GM19035 (cell line): ENCODE measurements around the gene GPNMB.

Source experiments
- ATAC-seq: cut with Tn5 transposase; IDR thresholded peaks from one replicate; pipeline ENCODE4 v1.9.1; 2021; ENCODE audit not compliant: unreplicated experiment

GPNMB gene

DNA sequence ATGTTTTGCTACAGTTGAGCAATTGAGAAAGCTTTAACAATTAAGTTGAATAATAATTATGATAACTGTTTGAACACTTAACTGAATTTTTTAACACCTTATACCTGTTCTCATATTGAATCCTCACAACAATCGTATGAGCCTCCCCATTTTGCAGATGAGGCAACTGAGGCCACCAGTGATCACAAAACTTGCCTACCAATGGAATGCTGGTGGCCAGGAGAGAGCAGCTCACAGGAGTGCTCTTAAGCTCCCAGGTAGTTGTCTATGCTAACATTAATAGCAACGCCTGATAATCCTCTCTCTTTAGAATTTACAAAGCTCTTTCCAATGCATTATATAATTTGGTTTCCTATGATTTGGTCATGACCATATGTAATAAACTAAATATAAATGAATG lies 21.6 kb downstream of the GPNMB start:
- ATAC-seq, result no peak

DNA sequence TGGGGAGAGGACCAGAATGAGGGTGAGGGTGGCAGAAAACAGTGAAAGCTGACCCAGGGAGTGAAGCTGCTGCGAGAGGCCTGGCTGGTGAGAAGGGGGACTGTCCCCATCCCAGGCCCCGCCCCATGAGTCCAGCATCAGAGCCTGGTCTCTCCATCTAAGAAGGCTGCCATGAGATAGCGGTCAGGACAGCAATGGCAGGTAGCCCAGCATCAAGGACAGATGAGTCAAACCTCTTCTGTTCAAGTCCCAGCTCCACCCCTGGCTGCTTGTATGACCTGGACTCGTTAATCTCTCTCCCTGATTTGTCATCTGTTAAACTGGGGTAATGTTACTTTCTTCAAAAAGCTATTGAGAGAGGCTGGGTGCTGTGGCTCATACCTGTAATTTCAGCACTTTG lies 22.2 kb downstream of the GPNMB start:
- no peak for ATAC-seq

DNA sequence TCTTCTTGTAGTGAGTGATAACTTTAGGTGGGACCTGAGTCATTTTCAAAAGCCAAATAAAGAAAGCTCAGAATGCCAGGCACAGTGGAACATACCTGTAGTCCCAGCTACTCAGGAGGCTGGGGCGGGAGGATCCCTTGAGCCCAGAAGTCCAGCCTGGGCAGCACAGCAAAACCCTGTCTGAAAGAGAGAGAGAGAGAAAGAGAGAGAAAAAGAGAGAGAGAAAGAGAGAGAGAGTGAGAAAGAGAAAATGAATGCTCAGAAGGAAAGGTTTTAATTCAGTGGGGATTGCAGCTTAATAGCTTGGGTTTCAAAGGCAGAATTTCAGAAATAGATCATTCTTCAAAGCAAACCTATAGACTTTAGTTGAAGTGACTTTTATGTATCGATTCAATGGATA lies 25.7 kb downstream of the GPNMB start:
- ATAC-seq, result no peak

DNA sequence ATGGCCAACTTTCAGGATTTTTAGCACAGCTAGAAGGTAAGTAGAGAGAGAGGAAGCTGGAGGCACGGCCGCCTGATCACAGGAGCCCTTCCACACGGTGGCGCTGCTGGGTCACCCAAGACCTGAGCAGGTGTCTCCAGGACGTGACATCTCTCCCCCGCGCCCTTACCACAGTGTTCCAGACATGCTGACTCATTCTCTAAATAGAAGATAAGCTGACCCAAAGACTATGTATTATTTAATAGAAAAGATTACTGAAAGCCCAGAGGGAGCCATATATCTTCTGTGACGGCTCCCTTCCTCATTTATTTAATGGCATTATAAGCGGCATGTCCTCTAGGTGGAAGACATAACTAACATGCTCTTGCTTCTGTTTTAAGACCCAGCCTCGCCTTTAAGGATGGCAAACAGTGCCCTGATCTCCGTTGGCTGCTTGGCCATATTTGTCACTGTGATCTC lies 26.6 kb downstream of the GPNMB start:
- ATAC-seq, result peak; percentile 99

DNA sequence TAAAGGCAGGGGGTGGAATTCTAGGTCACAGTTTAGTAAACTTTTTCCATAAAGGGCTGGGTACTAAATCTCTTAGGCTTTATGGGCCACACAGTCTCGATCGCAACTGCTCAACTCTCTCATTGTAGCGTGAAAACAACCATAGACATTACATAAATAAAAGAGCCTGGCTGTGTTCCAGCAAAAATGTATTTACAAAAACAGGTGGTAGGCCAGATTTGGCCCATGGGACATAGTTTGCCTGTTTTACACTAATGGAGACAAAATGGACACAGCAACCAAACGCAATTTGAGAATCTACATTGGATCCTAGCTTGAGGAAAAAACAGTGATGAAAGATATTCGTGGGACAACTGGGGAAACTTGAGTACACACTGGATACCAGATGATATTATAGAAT lies 29.3 kb downstream of the GPNMB start:
- no peak for ATAC-seq

DNA sequence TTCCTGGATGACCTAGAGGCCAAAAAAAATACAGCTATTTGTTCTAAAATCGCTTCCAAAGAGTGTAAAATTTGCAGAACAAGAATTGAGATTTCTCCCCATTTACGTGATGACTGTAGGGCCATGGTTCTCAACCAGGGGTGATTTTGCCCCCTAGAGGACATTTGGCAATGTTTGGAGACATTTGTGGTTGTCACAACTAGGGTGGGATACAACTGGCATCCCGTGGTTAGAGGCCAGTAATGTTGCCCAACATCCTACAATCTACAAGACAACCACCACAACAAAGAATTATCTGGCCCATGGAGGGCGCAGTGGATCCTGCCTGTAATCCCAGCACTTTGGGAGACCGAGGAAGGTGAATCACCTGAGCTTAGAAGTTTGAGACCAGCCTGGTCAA lies 29.8 kb downstream of the GPNMB start:
- ATAC-seq, result no peak

DNA sequence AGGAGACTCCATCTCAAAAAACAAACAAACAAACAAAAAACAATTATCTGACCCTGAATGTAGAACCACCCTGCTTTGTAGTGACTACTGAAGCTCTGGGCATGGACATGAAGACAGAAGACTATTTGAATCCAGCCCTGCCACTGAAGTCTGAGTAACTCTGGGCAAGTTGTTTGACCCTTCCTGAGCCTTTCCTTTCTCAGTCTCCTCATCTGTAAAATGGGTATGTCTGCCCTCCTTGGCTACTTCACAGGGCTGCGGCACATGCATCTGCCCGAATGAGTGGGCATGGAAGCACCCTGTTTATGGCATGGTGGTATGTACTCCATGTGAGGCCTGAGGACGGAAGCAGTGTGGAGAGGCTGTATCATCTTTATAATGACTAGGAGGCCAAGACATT lies 30.4 kb downstream of the GPNMB start:
- no peak for ATAC-seq

DNA sequence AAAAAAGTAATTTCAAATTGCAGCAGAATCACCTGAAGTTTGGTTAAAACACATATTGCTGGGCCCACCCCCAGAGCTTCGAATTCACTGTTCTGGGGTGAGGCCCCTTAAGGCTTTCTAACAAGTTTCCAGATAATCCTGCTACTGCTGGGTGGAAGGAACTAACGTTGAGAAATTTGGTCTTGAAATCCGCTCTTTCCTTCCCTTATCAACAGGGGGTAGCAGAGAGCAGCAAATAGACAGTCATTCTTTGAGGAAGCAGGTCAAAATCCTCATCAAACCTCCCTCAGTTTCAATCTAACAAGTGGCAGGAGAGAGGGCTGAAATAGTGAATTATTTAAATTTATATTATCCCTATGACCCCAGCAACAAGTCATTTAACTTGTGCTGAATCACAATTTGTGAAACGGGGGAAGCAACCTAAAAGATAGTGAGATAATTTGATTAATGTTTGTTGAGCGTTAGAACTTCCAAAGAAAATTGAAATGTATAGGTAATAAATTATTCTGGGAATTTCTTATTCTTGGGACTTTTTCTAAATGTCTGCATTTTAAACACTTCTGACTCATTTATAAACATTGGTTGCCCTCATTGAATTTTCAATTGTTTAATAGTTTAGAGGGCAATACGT lies 30.9 kb downstream of the GPNMB start:
- ATAC-seq, result no peak

DNA sequence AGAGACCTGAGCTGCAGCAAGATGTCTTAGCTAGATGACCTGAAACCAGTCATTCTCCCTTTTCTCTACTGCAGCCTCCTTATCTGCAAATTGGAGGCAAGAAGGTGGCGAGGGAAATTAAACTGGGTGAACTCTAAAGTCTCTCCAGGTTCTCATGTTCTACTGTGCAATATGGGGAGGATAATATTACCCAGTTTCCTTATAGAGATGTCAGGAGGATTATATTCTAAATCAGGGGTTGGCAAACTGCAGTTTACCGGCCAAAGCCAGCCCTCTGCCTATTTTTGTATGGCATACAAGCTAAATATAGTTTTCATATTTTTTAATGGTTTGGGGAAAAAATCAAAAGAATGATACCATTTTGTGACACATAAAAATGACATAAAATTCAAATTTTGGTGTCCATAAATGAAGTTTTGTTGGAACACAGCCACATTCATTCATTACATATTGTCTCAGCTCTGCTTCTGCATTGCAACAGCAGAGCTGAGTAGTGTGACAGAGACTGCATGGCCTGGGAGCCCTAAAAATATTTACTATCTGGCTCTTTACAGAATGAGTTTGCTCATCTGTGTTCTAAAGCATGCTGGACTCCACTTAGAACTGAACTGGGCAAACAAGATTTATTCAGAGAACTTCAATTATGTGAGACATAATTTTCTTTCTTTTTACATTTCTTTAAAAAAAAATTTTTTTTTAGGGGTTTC lies 33.4 kb downstream of the GPNMB start:
- ATAC-seq, result no peak

DNA sequence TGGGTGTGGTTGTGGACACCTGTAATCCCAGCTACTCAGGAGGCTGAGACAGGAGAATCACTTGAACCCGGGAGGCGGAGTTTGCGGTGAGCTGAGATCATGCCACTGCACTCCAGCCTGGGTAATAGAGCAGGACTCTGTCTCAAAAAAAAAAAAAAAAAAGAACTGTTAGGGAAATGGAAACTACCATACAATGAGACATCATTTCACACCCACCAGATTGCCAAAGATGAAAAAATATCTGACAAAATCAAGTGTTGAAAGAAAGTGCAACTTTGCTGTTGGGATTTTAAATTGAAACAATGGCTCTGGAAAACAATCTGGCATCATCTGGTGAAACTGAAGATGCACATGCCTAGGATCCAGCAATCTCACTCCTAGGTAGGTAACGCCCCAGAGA lies 36.5 kb downstream of the GPNMB start:
- no peak for ATAC-seq

DNA sequence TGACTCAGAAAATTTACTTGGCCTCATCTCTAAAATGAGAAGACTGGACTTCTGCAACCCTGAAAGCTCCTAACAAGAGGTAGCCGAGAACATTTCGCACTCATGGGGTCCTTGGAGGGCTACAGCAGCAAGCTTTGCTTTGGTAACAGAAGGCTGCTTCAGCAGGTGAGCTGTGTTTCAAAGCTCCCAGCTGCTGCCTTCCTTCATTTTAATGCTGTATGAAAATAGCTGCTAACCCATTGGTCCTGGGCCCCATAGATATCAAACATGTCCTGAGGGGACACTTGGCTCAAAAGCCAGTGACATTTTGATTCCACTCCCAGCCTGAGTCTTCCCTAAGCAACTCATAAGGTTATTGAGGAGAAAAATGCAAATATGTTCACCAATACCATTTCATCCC lies 38.3 kb downstream of the GPNMB start:
- ATAC-seq, result no peak

DNA sequence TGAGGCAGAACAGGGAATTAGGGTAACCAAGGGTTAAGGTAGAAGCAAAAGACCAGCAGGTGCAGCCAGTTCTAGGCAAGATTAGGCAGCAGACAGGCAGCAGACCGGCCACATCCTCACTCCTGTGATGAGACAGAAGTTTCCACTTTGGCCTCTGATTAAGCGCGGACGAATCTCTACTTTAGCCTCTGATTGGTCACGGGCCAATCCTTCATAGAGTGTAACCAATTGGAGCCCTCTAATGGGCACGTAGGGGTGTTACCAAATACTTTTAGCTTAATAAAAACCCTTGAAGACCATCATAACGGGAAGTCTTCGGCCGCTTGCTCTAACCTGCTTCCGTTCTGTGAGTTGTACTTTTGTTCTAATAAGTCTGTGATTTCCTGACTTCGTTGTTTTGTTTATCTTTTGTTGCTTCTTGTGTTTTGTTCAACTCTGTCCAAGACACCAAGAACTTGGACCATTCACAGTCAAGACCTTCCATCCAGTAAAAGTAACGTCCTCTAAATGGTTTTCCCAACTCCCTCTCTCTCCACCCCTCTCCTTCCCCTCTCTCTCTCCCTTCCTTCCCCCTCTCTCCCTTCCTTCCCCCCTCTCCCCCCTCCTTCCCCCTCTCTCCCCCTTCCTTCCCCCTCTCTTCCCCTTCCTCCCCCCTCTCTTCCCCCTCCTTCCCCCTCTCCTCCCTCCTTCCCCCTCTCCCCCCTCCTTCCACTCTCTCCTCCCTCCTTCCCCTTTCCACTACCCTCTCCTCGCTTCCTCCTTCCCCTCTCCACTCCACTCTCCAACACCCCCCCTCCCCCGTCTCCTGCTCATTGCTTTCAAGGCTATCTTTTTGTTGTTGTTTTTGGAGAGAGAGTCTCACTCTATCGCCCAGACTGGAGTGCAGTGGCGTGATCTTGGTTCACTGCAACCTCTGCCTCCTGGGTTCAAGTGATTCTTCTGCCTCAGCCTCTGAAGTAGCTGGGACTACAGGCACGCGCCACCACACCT lies 39.4 kb downstream of the GPNMB start:
- ATAC-seq, result no peak

DNA sequence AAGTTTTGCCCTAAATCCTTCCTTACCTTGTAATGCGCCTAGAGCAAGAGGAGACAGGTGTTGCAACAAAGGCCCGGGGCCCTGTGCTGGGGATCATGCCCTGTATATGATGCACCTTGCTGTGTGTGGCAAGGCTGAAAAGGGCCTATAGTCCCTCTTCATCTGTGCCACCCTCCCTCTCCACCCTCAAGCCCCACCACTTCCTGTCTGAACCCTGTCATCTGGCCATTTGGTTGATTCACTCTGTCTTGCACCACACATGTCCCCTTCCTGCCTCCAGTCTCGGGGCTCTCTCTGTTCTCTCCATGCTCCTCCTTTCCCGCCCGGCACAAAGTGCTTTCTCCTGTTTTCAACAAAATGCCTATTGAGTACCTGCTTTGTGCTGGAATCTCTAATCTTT lies 41.0 kb downstream of the GPNMB start:
- ATAC-seq, result no peak

DNA sequence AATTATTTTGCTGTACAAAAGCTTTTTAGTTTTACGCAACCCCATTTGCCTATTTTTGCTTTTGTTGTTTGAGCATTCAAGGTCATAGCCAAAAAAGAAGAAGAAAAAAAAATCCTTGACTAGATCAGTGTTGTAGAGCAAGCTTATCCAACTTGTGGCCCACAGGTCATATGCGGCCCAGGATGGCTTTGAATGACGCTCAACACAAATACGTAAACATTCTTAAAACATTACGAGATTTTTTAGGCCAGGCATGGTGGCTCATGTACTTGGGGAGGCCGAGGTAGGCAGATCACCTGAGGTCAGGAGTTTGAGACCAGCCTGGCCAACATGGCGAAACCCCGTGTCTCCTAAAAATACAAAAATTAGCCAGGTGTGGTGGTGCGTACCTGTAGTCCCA lies 44.4 kb downstream of the GPNMB start:
- ATAC-seq, result no peak

DNA sequence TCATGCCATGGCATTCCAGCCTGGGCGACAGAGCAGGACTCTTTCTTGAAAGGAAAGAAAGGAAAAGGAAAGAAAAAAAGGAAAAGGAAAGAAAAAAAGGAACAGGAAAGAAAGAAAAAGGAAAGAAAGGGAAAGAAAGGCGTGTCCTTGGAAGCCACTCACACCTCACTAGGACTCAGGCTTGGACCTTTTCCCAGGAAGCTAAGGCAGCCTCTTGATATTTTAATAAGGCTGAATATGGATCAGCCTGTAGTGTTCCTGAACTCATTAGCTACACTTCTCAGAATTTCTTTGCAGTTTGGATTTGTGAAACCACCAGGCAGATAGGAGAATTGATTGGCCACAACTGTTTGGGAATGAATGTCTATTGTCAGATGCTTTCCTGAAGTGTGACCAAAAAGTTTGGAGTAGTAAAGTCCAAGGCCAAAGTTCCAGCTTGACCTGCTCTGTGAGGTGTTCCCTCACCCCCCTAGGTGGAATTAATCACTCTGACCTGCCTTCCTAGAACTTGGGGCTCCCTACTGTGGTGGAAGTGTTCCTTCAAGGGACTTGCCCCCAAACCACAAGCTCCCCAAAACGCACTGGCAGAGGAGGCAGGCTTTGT lies 45.5 kb downstream of the GPNMB start:
- no peak for ATAC-seq

DNA sequence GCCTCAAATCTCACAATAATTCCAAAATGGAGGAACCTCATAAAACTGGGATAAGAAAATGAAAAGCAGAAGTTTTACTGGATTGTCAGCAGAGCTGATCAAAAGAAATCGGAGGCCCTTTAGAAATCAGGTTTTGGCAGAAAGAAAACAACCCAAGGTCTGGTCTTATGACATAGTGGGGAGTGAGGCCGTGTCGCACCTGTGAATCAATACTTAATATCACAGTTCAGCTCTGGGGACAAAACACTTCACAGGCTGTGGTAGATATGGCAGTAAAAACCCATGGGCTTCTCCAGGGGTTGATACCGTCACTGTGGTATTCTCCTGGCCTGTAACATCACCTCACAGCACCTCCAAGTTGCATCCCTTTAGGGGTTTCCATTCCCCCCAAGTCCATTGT lies 46.0 kb downstream of the GPNMB start:
- no peak for ATAC-seq

DNA sequence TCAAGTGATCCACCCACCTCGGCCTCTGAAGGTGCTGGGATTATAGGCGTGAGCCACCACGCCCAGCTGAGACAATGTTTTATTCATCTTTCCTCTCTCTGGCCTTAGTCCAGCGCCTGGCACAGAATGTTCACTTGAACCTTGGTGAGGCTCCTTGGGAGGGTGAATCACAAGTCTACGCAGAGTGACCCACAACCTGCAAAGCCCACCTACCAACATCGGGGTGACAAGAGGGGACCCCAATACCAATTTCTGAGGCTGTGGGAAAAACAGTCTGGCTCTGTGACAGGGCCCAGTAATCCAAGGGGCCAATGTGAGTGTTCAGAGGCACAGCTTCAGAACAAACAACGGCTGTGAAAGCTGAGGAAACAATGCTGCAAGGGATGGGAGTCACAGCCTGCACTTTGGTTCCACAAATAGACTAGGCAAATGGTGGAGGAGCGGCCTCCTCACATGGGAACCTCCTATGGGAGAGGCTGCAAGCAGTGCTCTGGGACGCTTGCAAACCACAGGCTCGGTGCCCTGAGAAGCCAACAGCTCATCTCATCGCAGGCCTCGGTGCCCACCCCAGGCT lies 47.0 kb downstream of the GPNMB start:
- ATAC-seq, result no peak

DNA sequence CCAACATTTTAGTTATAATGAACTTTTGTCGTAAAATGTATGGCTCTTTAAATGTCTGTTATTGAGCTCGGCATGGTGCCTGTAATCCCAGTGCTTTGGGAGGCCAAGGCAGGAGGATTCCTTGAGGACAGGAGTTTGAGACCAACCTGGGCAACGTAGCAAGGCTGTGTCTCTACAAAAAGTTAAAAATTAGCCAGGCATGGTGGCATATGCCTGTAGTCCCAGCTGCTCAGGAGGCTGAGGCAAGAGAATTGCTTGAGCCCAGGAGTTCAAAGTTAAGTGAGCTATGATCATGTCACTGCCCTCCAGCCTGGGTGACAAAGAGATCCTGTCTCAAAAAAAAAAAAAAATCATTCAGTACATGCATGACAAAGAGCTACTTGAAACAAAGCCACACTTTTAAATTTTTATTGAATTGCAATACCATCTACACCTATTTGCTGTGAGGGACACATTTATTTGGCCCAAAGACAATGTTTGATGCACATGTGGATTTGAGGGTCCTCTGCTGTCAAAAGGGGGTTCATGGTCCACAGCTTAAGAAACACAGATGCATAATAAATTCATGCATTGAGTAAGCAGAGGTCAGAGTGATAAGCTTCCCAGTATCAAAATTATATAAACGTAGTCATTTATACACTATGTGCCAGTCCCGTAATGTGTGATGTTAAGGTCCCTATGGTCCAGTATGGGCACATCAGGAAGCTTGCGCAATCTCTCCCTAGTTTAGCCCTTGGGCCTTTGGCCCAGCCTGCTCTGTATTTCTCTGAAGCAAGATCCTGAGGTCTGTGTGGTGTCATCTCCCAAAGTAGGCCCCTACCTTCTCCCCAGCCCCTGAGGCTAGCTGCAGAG lies 48.2 kb downstream of the GPNMB start:
- ATAC-seq, result no peak

DNA sequence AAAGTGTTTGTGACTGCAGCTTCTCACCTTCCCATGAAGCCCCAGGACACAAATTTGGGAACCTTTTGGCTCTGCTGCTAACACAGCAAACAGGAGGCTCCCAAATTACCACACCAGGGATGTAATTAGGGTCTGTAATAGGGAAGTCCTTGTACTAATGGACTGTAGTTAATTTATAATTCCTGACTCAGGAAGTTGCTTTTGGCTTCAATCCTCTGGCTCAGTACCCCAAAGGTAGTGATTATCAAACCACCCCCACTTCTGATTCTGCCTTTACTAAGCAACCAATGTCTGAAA lies 48.8 kb downstream of the GPNMB start:
- ATAC-seq, result no peak

DNA sequence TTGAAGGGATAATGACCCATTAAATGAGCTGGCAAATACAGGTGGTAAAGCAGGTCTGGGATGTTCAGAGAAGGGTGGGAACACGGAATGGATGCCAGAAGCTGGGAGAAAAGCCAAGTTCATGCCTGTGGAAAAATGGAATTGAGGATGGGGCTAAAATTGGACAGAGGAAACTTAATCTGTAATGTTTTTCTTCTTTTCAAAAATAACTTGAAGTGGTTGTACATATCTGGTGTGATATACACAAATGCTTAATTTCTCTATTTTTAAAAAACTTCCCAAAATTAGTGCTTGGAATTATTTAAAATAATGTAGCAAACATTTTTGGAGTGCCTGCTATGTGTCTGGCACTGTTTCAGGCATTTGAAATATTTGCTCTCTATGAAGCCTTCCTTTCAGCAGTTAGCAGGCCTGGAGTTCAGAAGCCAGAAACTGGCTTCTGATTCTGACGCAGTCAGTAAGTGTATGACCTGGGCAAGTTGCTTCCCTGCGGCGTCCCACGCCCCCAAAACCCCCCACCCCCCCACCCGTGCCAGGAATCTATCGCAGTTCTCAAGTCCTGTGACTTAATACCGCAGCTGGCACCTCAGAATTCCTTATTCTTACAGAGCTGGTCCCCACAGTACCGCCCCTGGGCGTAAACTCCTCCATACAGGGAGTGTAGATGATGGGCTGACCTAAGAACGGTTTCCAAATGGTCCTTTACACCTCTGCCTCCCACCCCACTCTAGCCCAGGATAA lies 51.7 kb downstream of the GPNMB start:
- ATAC-seq, result no peak
